Fibroblast of skin of left quadriceps (primary cell): Measurements from ENCODE around the gene GPR37.

Source experiments
- DNase-seq, 2 experiments: peaks; one replicate each; pipeline ENCODE4 v3.0.0-alpha.2; 2013; ENCODE audit warnings: low read depth in 2 of 2

GPR37 gene

DNA sequence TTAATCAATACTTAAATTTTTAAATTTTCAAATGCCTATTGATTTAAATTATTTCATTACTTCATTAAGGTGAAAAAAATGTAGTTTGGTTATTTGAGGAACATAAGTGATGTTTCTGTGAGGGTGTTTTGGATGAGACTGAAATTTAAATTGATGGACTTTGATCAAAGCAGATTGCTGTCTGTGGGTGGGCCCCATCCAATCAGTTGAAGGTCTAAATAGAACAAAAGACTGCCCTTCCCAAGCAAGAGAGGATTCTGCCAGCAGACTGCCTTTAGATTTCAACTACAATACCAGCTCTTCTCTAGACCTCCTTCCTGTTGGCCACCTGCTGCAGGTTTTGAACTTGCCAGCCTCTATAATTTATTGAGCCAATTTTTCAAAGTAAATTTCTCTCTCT lies 14.5 kb upstream of the GPR37 start:
- DNase-seq: no peak

DNA sequence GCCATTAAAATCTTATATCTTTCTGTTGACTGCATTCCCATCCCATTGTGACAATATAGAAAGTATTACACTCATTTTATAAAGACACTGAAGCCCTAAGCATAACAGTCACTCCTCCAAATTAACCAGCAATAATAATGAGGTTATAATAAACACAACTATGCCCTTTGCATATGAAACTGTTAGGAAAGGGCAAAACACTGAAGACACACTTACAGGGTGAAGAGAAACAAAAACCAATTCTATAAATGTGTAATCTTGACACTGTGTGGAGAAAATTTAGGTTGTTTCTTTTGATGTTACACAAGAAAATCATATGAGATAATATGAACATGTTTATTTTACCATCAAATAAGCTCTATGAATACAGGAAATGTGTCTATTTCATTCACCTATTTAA lies 14.0 kb upstream of the GPR37 start:
- DNase-seq: no peak

- no peak for DNase-seq
These were observed 13.6 kb upstream of the GPR37 start for GRCh38 chr7:124779194-124779593.

- DNase-seq: no peak
These were observed 11.7 kb upstream of the GPR37 start for GRCh38 chr7:124777268-124777667.

- DNase-seq: no peak
These were observed 10.6 kb upstream of the GPR37 start for GRCh38 chr7:124776153-124776552.

DNA sequence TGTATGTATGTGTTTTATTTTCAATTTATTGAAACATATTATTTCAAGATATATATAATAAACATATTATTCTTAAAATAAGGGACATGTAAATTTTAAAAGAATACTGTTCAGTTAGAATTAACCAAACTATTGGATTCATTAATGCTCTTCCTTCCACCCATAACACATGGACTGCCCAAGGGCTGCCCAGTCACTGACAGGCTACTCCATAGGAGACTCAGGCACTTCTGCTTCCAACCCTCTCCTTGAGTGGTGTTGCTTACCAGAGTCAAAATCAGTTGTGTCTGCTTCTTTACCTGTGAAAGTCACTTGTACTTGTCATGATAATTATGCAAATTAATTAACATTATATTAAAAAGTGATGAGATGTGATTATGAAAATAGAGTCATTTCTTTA lies 9.8 kb upstream of the GPR37 start:
- no peak for DNase-seq

DNA sequence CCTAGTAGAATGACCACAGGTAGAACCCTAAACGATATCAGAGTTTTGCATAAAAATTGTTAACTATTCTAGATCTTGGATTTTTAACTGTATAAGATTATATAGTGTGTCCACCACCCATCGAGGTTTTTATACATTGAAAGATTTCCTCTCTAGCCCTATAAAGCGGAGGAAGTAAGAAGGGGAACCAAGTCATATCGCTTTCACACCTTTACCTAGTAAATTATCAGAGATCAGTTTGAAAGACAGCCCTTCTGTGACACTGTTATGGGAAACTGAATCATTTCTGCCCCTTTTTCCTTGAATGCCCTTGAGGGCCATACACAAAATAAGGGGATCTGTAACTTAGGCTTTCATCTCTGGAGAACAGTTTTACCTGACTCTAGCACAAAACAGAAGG lies 8.3 kb upstream of the GPR37 start:
- no peak for DNase-seq

GRCh38 chr7:124773339-124773738 lies 7.7 kb upstream of the GPR37 start:
- DNase-seq: no peak

- no peak for DNase-seq
These were observed 3.5 kb upstream of the GPR37 start for GRCh38 chr7:124769136-124769535.

DNA sequence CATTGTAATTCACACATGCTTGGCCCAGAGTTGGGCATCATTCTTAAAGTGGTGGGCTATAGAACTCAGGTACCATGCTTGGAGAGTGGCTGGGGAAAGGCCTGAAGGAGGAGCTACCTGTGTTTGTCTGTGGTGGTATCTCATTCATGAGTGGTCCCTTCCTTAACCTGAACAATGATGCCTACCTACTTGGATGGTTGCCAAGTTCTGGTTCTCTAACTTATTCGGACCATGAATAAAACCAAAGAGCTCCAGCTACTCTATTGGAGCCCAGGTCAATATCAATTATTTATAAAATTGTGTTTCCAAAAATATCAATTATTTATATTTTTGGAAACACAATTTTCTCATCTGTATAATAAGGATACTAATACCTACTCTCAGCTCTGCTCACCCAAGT lies 2.9 kb upstream of the GPR37 start:
- DNase-seq: no peak

DNA sequence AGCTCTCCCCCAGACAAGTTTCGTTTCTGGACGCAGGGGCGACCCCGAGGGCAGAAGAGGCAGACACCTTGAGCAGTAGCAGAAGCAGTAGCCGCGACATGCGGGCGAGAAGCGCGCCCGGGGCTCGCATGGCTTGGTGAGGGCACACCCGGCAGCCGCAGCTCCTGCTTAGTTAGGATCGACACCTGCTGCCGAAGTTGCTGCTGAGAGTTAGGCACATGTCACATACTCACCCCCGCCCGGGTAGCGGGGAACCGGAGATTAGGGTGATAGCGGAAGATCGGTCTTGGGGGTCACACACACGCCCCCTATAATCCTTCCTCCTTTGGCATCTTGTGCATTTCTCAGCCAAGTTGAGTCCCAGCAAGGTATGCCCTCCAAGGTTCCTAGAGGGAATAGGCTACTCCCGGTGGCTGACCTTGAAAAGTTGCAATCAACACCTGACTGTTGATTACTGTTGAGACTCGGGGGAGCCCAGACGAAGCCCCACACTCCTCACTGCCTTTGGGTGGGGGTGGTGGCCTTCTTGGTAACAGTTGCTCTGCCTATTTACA lies 668 bp downstream of the GPR37 start:
- DNase-seq: no peak

- no peak for DNase-seq
These were observed 1.3 kb downstream of the GPR37 start for GRCh38 chr7:124764051-124764846.

DNA sequence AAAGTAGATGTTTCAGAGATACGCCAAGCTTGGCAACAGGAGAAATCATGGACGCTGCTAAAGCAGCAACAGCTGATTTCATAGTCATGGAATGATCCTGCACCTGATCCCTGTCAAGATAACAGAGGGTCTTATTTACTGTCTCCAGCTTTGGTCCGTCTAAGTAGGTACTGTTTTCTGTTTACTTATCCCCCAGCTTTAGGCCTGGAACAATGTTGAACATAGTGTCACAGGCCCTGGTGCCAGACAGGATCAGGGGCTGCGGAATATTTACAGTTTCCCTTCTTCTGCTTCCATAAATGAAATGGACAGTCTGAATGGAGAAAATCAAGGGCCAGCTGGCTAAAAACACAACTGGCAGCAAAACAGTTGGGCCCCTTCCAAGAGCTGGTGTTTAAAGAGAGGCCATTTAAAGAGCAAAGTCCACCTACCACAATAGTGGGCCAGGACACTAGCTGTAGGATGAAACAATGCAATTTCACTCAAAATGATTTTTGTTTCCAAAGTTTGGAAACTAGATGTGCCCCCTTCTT lies 2.9 kb downstream of the GPR37 start:
- DNase-seq: no peak

GRCh38 chr7:124761164-124761715 lies 4.4 kb downstream of the GPR37 start:
- DNase-seq: no peak

- no peak for DNase-seq
These were observed 7.3 kb downstream of the GPR37 start for GRCh38 chr7:124758327-124758726.

GRCh38 chr7:124754576-124755268 lies 10.9 kb downstream of the GPR37 start:
- DNase-seq: no peak

GRCh38 chr7:124752310-124752709 lies 13.3 kb downstream of the GPR37 start:
- DNase-seq: no peak

DNA sequence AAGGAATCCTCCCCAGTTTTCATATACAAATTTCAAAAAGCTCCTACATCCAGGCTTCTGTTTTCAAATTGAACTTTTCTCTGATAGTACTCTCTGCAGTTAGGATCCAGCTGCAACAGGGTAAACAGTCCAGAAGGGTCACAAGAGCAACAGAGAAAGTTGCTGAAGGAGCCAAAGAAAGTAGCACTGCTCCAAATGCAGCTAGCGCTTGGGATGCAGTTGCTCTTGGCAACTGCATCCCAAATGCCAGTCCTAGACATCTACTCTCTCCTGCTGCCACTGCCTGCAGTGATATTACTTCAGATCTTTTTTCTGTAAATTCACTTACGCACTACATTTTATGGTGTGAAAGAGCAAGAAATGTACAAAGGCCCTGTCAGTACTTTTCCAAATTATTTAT lies 14.6 kb downstream of the GPR37 start:
- no peak for DNase-seq

GRCh38 chr7:124747072-124747471 lies 18.5 kb downstream of the GPR37 start:
- no peak for DNase-seq

DNA sequence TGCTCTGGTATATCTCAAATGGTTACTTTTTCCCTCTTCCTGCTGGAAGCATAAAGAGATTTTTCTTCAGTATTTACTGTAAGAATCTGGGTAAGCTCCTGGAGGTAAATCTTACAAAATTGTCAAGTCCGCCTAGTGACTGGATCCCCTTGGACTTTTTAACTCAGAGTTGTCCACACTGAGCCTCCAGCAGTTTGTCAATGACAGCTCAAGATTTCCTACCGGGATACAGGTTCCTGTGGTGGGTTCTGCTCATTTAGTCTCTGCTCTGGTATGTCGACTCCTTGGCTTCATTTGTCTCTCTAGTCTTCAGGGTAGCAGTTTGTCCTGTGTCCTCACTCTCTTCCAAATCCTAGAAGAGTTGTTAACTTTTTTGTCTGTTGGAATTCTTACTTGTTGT lies 27.0 kb downstream of the GPR37 start:
- no peak for DNase-seq

DNA sequence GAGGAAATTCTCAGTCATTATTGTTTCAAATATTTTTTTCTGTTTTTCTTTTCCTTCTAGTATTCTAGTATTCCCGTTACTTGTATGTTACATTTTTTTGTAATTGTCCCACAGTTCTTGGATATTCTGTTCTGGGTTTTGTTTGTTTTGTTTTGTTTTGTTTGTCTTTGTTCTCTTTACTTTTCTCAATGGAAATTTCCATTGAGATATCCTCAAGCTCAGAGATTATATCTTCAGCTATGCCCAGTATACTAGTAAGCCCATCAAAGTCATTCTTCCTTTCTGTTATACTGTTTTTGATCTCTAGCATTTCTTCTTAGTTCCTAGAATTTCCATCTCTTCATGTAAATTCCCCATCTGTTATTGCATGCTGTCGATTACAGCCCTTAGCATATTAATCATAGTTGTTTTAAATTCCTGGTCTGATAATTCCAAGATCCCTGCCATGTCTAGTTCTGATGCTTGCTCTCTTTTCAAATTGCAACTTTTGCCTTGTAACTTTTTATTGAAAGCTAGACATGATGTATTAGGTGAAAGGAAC lies 27.8 kb downstream of the GPR37 start:
- DNase-seq: no peak

- no peak for DNase-seq
These were observed 37.0 kb downstream of the GPR37 start for GRCh38 chr7:124728610-124729009.
